ENCODE data around the gene AFF3.

Gene AFF3

DNA sequence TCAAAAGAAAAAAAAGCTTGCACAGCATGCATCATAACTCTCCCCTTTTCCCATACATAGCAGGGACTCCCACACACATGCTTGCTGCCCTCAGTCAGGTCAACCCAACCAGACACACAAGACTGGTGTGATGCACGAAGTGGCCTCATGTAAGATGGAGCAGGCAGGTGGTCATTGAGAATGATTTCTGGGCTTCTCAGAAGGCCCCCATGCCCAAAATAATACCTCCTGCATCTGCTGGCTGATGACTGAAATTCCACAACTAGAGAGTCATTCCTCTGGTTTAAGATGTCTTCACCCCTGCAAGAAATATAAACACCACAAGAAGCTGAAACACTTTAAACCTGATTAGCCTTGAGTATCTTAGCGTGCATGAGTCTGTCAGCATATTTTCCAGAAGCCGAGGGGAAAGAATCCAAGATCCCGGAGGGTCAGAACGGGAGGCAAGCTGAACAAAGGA, 131.1 kb downstream of the AFF3 start:
- Histone ChIP-seq H3K27ac (ENCODE audit: low read length) (no peak overlapping the region), H3K9ac (ENCODE audit: low read length) (no peak overlapping the region), H3K4me1 (ENCODE audit: control insufficient read depth, low read depth, low read length) (peaks cover 4% of the 10 kb centered on the region), H3K36me3 (ENCODE audit: control insufficient read depth, low read depth, low read length) (no peaks in the 10 kb centered on the region), H3K27me3 (ENCODE audit: control insufficient read depth, insufficient read depth, low read length) (no peaks in the 10 kb centered on the region), H3K4me3 (ENCODE audit: low read length) (no peak overlapping the region), H3K9me3 (ENCODE audit: control insufficient read depth, low read depth, low read length) (no peaks in the 10 kb centered on the region)

DNA sequence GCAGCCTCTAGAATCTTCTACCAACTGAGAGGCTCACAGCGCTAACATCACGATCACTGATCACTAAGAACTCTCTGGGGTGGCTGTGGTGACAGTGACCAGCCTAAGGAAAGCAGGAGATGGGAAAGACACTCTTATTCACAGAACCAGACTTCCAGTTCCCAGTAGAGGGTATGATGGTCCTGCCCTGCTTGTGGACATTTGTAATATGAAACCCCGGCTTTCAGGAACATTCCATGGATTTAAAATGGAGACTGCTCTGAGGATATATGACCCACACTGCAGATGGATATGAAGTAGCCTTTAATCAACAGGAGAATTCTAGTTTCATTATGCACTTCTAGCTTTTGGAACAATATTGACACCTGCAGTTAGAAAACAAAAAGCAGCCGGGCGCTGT, 131.8 kb downstream of the AFF3 start:
- Histone ChIP-seq H3K4me3 (ENCODE audit: low read length) (no peak overlapping the region), H3K9me3 (ENCODE audit: control insufficient read depth, low read depth, low read length) (no peaks in the 10 kb centered on the region), H3K4me1 (ENCODE audit: control insufficient read depth, low read depth, low read length) (peaks cover 4% of the 10 kb centered on the region), H3K36me3 (ENCODE audit: control insufficient read depth, low read depth, low read length) (no peaks in the 10 kb centered on the region), H3K9ac (ENCODE audit: low read length) (no peak overlapping the region), H3K27me3 (ENCODE audit: control insufficient read depth, insufficient read depth, low read length) (no peaks in the 10 kb centered on the region), H3K27ac (ENCODE audit: low read length) (no peak overlapping the region)

GRCh38 chr2:100009743-100010142, 132.6 kb downstream of the AFF3 start:
- H3K4me3 ChIP-seq (ENCODE audit: low read length) = no peak overlapping the region
- no peak overlapping the region for H3K27ac ChIP-seq (ENCODE audit: low read length)
- no peaks in the 10 kb centered on the region for H3K36me3 ChIP-seq (ENCODE audit: control insufficient read depth, low read depth, low read length)
- H3K27me3 ChIP-seq (ENCODE audit: control insufficient read depth, insufficient read depth, low read length) = no peaks in the 10 kb centered on the region
- peaks cover 4% of the 10 kb centered on the region for H3K4me1 ChIP-seq (ENCODE audit: control insufficient read depth, low read depth, low read length)
- H3K9me3 ChIP-seq (ENCODE audit: control insufficient read depth, low read depth, low read length) = no peaks in the 10 kb centered on the region
- no peak overlapping the region for H3K9ac ChIP-seq (ENCODE audit: low read length)

- Histone ChIP-seq H3K4me3 (ENCODE audit: low read length) (no peak overlapping the region), H3K27ac (ENCODE audit: low read length) (no peak overlapping the region), H3K4me1 (ENCODE audit: control insufficient read depth, low read depth, low read length) (no peaks in the 10 kb centered on the region), H3K9me3 (ENCODE audit: control insufficient read depth, low read depth, low read length) (no peaks in the 10 kb centered on the region), H3K9ac (ENCODE audit: low read length) (no peak overlapping the region), H3K36me3 (ENCODE audit: control insufficient read depth, low read depth, low read length) (no peaks in the 10 kb centered on the region), H3K27me3 (ENCODE audit: control insufficient read depth, insufficient read depth, low read length) (no peaks in the 10 kb centered on the region)
Observed at GRCh38 chr2:100008956-100009355, 133.4 kb downstream of the AFF3 start.

- Histone ChIP-seq H3K4me1 (ENCODE audit: control insufficient read depth, low read depth, low read length) (no peaks in the 10 kb centered on the region), H3K27me3 (ENCODE audit: control insufficient read depth, insufficient read depth, low read length) (no peaks in the 10 kb centered on the region), H3K4me3 (ENCODE audit: low read length) (no peak overlapping the region), H3K36me3 (ENCODE audit: control insufficient read depth, low read depth, low read length) (no peaks in the 10 kb centered on the region), H3K9ac (ENCODE audit: low read length) (no peak overlapping the region), H3K27ac (ENCODE audit: low read length) (no peak overlapping the region), H3K9me3 (ENCODE audit: control insufficient read depth, low read depth, low read length) (no peaks in the 10 kb centered on the region)
Observed at GRCh38 chr2:100006516-100006915, 135.9 kb downstream of the AFF3 start.

GRCh38 chr2:100004959-100005387, 137.4 kb downstream of the AFF3 start:
- H3K36me3 ChIP-seq (ENCODE audit: control insufficient read depth, low read depth, low read length) = no peaks in the 10 kb centered on the region
- no peak overlapping the region for H3K9ac ChIP-seq (ENCODE audit: low read length)
- H3K27ac ChIP-seq (ENCODE audit: low read length) = no peak overlapping the region
- H3K9me3 ChIP-seq (ENCODE audit: control insufficient read depth, low read depth, low read length) = no peaks in the 10 kb centered on the region
- no peaks in the 10 kb centered on the region for H3K27me3 ChIP-seq (ENCODE audit: control insufficient read depth, insufficient read depth, low read length)
- no peak overlapping the region for H3K4me3 ChIP-seq (ENCODE audit: low read length)
- H3K4me1 ChIP-seq (ENCODE audit: control insufficient read depth, low read depth, low read length) = no peaks in the 10 kb centered on the region

DNA sequence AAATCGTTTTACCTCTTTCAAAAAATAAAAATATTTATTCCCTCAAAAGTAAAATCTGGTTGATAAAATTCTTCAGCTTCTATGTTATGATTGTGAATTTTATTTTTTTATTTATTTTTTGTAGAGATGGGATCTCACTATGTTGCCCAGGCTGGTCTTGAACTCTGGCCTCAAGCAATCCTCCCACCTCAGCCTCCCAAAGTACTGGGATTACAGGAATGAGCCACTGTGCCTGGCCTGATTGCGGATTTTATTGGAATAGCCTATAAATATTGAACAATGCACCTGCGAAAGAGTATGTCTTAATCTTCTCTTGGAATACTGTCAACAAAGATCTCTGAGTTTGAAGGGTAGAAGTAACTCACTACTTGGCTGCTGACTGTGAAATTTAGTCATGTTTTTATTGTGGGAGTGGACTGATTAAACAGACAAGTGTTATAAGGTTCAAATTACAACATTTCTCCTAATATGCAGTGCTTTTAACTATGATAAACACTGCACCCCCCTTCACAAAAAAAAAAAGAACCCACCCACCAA, 138.0 kb downstream of the AFF3 start:
- Histone ChIP-seq H3K4me3 (ENCODE audit: low read length) (no peak overlapping the region), H3K36me3 (ENCODE audit: control insufficient read depth, low read depth, low read length) (no peaks in the 10 kb centered on the region), H3K4me1 (ENCODE audit: control insufficient read depth, low read depth, low read length) (no peaks in the 10 kb centered on the region), H3K27ac (ENCODE audit: low read length) (no peak overlapping the region), H3K27me3 (ENCODE audit: control insufficient read depth, insufficient read depth, low read length) (no peaks in the 10 kb centered on the region), H3K9ac (ENCODE audit: low read length) (no peak overlapping the region), H3K9me3 (ENCODE audit: control insufficient read depth, low read depth, low read length) (no peaks in the 10 kb centered on the region)

- Histone ChIP-seq H3K4me1 (ENCODE audit: control insufficient read depth, low read depth, low read length) (no peaks in the 10 kb centered on the region), H3K4me3 (ENCODE audit: low read length) (no peak overlapping the region), H3K9ac (ENCODE audit: low read length) (no peak overlapping the region), H3K36me3 (ENCODE audit: control insufficient read depth, low read depth, low read length) (no peaks in the 10 kb centered on the region), H3K27ac (ENCODE audit: low read length) (no peak overlapping the region), H3K9me3 (ENCODE audit: control insufficient read depth, low read depth, low read length) (no peaks in the 10 kb centered on the region), H3K27me3 (ENCODE audit: control insufficient read depth, insufficient read depth, low read length) (no peaks in the 10 kb centered on the region)
Observed at GRCh38 chr2:100002059-100002458, 140.3 kb downstream of the AFF3 start.

DNA sequence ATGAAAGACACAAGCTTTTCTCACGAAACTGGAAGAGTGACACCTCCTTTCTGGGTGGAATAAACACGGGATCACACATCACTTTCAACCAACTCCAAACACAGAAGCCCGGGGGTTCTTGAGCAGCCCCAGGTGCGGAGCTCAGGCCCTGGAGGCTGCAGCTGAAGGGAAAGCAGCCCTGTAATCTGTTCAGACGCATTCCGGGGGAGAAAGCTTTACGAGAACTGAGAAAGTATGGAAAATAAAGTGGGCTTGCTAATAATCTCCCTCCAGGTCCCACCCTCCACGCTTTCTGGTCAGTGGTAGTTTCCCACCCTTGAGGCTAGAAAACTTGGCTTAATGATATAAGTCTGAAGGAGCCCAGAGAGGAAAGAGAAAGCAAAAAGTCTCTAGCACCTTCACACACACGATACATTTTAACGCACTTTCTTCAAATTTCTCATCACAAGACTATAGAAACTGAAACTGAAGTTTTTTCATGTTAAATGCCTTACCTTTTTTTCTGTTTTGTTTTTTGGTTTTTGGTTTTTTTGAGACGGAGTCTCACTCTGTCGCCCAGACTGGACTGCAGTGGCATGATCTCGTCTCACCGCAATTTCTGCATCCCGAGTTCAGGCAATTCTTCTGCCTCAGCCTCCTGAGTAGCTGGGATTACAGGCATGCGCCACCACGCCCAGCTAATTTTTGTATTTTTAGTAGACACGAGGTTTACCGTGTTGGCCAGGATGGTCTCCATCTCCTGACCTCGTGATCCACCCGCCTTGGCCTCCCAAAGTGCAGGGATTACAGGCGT, 141.3 kb downstream of the AFF3 start:
- no peaks in the 10 kb centered on the region for H3K9me3 ChIP-seq (ENCODE audit: control insufficient read depth, low read depth, low read length)
- H3K27ac ChIP-seq (ENCODE audit: low read length) = no peak overlapping the region
- H3K4me3 ChIP-seq (ENCODE audit: low read length) = no peak overlapping the region
- H3K9ac ChIP-seq (ENCODE audit: low read length) = no peak overlapping the region
- no peaks in the 10 kb centered on the region for H3K4me1 ChIP-seq (ENCODE audit: control insufficient read depth, low read depth, low read length)
- no peaks in the 10 kb centered on the region for H3K27me3 ChIP-seq (ENCODE audit: control insufficient read depth, insufficient read depth, low read length)
- H3K36me3 ChIP-seq (ENCODE audit: control insufficient read depth, low read depth, low read length) = no peaks in the 10 kb centered on the region

- no peaks in the 10 kb centered on the region for H3K9me3 ChIP-seq (ENCODE audit: control insufficient read depth, low read depth, low read length)
- no peak overlapping the region for H3K9ac ChIP-seq (ENCODE audit: low read length)
- H3K27ac ChIP-seq (ENCODE audit: low read length) = no peak overlapping the region
- H3K4me3 ChIP-seq (ENCODE audit: low read length) = no peak overlapping the region
- H3K27me3 ChIP-seq (ENCODE audit: control insufficient read depth, insufficient read depth, low read length) = no peaks in the 10 kb centered on the region
- H3K4me1 ChIP-seq (ENCODE audit: control insufficient read depth, low read depth, low read length) = no peaks in the 10 kb centered on the region
- H3K36me3 ChIP-seq (ENCODE audit: control insufficient read depth, low read depth, low read length) = no peaks in the 10 kb centered on the region
Observed at GRCh38 chr2:99998651-99999320, 143.6 kb downstream of the AFF3 start.

GRCh38 chr2:99989905-99990304, 152.5 kb downstream of the AFF3 start:
- Histone ChIP-seq H3K9ac (ENCODE audit: low read length) (no peak overlapping the region), H3K36me3 (ENCODE audit: control insufficient read depth, low read depth, low read length) (no peaks in the 10 kb centered on the region), H3K4me3 (ENCODE audit: low read length) (no peak overlapping the region), H3K4me1 (ENCODE audit: control insufficient read depth, low read depth, low read length) (no peaks in the 10 kb centered on the region), H3K27me3 (ENCODE audit: control insufficient read depth, insufficient read depth, low read length) (no peaks in the 10 kb centered on the region), H3K9me3 (ENCODE audit: control insufficient read depth, low read depth, low read length) (no peaks in the 10 kb centered on the region), H3K27ac (ENCODE audit: low read length) (no peak overlapping the region)

All from iPS-18a (cell line).